Mesenchymal stem cell (in vitro differentiated cells and primary cell): ENCODE results near the gene GATD1.

Experiments used
- DNase-seq: peaks from one replicate; pipeline ENCODE4 v3.0.0-alpha.2; 2013
- H2AFZ ChIP-seq: one replicate; pipeline ENCODE4 v1.6.1; 2013; ENCODE audit warnings: low read depth, mild to moderate bottlenecking, control low read depth, inconsistent platforms, low read length, moderate library complexity
- H2AK5ac ChIP-seq: 2 replicates; pipeline ENCODE4 v1.6.1; 2013; ENCODE audit warnings: low read length, moderate library complexity, mild to moderate bottlenecking, inconsistent platforms; ENCODE audit not compliant: severe bottlenecking
- H2BK120ac ChIP-seq: one replicate; pipeline ENCODE4 v1.6.1; 2013; ENCODE audit warnings: low read depth, mild to moderate bottlenecking, inconsistent platforms, low read length, moderate library complexity
- H2BK12ac ChIP-seq, 2 experiments: one replicate each; pipeline ENCODE4 v1.6.1; 2013; ENCODE audit warnings: inconsistent platforms in 2 of 2, low read length in 2 of 2, mild to moderate bottlenecking in 2 of 2, moderate library complexity in 2 of 2, control low read depth in 1 of 2
- H2BK15ac ChIP-seq: one replicate; pipeline ENCODE4 v1.6.1; 2013; ENCODE audit warnings: mild to moderate bottlenecking, low read depth, inconsistent platforms; ENCODE audit not compliant: poor library complexity, severe bottlenecking
- H2BK5ac ChIP-seq: 2 replicates; pipeline ENCODE4 v1.6.1; 2013; ENCODE audit warnings: low read depth, mild to moderate bottlenecking, low read length, control low read depth, inconsistent platforms; ENCODE audit not compliant: poor library complexity, severe bottlenecking
- H3K14ac ChIP-seq, 2 experiments: one replicate each; pipeline ENCODE4 v1.6.1; 2013; ENCODE audit warnings: inconsistent platforms in 2 of 2, low read length in 2 of 2, control low read depth in 1 of 2, mild to moderate bottlenecking in 1 of 2, moderate library complexity in 1 of 2
- H3K18ac ChIP-seq, 2 experiments: one replicate each; pipeline ENCODE4 v1.6.1; 2013; ENCODE audit warnings: inconsistent platforms in 2 of 2, low read length in 2 of 2, control low read depth in 1 of 2, low read depth in 1 of 2, mild to moderate bottlenecking in 1 of 2
- H3K23ac ChIP-seq, 2 experiments: one replicate each; pipeline ENCODE4 v1.6.1; 2013; ENCODE audit warnings: inconsistent platforms in 2 of 2, low read length in 2 of 2, mild to moderate bottlenecking in 2 of 2, moderate library complexity in 2 of 2, control low read depth in 1 of 2
- H3K27ac ChIP-seq: 2 replicates; pipeline ENCODE4 v1.5.1; 2013; ENCODE audit warnings: mild to moderate bottlenecking, moderate library complexity, low read length, control low read depth, inconsistent platforms; ENCODE audit not compliant: poor library complexity, severe bottlenecking
- H3K27me3 ChIP-seq, 2 experiments: 2 replicates each; pipeline versions ENCODE4 v1.6.1 to v1.7.0; 2013; ENCODE audit warnings: low read length in 2 of 2, mild to moderate bottlenecking in 2 of 2, moderate library complexity in 2 of 2, control low read depth in 1 of 2, inconsistent platforms in 1 of 2; ENCODE audit not compliant: control insufficient read depth in 1 of 2, insufficient read depth in 1 of 2
- H3K36me3 ChIP-seq, 2 experiments: 2 replicates each; pipeline versions ENCODE4 v1.6.1 to v1.7.0; 2013; ENCODE audit warnings: low read length in 2 of 2, control low read depth in 1 of 2, inconsistent platforms in 1 of 2, low read depth in 1 of 2, mild to moderate bottlenecking in 1 of 2; ENCODE audit not compliant: insufficient read depth in 2 of 2, control insufficient read depth in 1 of 2
- H3K4ac ChIP-seq, 2 experiments: one replicate each; pipeline ENCODE4 v1.6.1; 2013; ENCODE audit warnings: inconsistent platforms in 2 of 2, low read length in 2 of 2, mild to moderate bottlenecking in 2 of 2, moderate library complexity in 2 of 2, control low read depth in 1 of 2, low read depth in 1 of 2
- H3K4me1 ChIP-seq: 2 replicates; pipeline ENCODE4 v1.6.1; 2013; ENCODE audit warnings: low read depth, low read length, control low read depth; ENCODE audit not compliant: control insufficient read depth, insufficient read depth
- H3K4me2 ChIP-seq: 2 replicates; pipeline ENCODE4 v1.6.1; 2013; ENCODE audit warnings: low read length, mild to moderate bottlenecking, inconsistent platforms; ENCODE audit not compliant: poor library complexity, severe bottlenecking
- H3K4me3 ChIP-seq, 2 experiments: 2 replicates each; pipeline versions ENCODE4 v1.5.1 to v1.7.0; 2013; ENCODE audit warnings: low read length in 2 of 2, mild to moderate bottlenecking in 2 of 2, control low read depth in 1 of 2, low read depth in 1 of 2; ENCODE audit not compliant: insufficient read depth in 1 of 2
- H3K79me1 ChIP-seq: replicated peaks from 2 replicates; pipeline ENCODE4 v1.6.1; 2013; ENCODE audit warnings: mild to moderate bottlenecking, control low read depth, low read length, inconsistent platforms; ENCODE audit not compliant: poor library complexity, severe bottlenecking
- H3K9ac ChIP-seq: 2 replicates; pipeline ENCODE4 v1.7.0; 2013; ENCODE audit warnings: mild to moderate bottlenecking, low read length, moderate library complexity
- H3K9me3 ChIP-seq: 2 replicates; pipeline ENCODE4 v1.7.0; 2013; ENCODE audit warnings: mild to moderate bottlenecking, low read length; ENCODE audit not compliant: control insufficient read depth
- H4K8ac ChIP-seq: one replicate; pipeline ENCODE4 v1.6.1; 2013; ENCODE audit warnings: inconsistent platforms, mild to moderate bottlenecking, low read length, moderate library complexity
- H4K91ac ChIP-seq: one replicate; pipeline ENCODE4 v1.6.1; 2013; ENCODE audit warnings: mild to moderate bottlenecking, low read length, inconsistent platforms
- WGBS: methylation state at CpG from one replicate; pipeline ENCODE4 v1.1.7; 2013; ENCODE audit warnings: mixed read lengths; 5-methylcytosine and 5-hydroxymethylcytosine counted together

GATD1 gene

DNA sequence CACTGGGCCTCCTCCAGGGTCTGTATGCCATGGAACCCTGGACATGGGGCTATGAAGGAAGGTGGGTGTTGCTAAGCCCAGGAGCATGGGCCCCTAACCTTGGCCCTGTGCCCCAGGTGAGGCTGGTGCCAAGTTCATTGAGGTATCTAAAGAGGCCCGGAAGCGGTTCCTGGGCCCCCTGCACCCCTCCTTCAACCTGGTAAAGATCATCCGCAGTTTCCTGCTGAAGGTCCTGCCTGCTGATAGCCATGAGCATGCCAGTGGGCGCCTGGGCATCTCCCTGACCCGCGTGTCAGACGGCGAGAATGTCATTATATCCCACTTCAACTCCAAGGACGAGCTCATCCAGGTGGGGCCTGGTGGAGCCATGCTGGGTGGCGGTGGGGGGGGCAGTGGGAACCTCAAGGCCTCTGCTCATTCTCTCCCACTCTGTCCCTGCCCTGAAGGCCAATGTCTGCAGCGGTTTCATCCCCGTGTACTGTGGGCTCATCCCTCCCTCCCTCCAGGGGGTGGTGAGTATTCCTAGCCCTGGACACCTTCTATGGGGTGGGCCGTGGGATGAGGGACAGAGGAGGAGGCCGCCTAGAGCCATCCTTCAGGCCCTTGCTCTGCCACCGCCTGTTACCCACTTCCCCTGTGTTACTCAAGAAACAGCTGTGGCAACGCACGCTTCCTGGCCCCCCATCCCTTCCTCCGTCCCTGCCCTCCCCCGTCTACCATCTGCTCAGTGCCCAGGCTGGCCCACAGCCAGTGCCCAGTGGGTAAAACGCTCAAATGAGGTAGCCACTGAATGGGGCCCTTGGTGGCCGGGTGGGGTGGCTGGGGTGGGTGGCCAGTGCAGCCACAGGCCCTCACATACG lies 44.5 kb upstream of the GATD1 start:
- no peak for DNase-seq
- H3K4me1 ChIP-seq, result peaks cover 46% of the 10 kb centered on the region
- peak overlapping the region in 1 of 2 experiments; percentile 93 for H3K4me3 ChIP-seq
- no peak overlapping the region for H2BK120ac ChIP-seq
- H4K8ac ChIP-seq, result no peak overlapping the region
- WGBS, result 93% methylated on average over 15 of the region's 22 CpGs
- no peak overlapping the region for H3K4me2 ChIP-seq
- peaks cover 0 to 2% of the 10 kb centered on the region in 2 experiments for H3K27me3 ChIP-seq
- peaks cover 20% of the 10 kb centered on the region for H3K79me1 ChIP-seq
- no peak overlapping the region for H2BK15ac ChIP-seq
- no peaks in the 10 kb centered on the region for H3K9me3 ChIP-seq
- H2BK5ac ChIP-seq, result no peak overlapping the region
- H2BK12ac ChIP-seq, result no peak overlapping the region
- peak overlapping the region; percentile 97 for H3K9ac ChIP-seq
- H4K91ac ChIP-seq, result no peak overlapping the region
- no peak overlapping the region for H3K14ac ChIP-seq
- no peak overlapping the region for H3K4ac ChIP-seq
- no peak overlapping the region for H3K18ac ChIP-seq
- no peak overlapping the region for H2AFZ ChIP-seq
- no peak overlapping the region for H3K23ac ChIP-seq
- no peak overlapping the region for H2AK5ac ChIP-seq
- H3K27ac ChIP-seq, result no peak overlapping the region
- peaks cover 25 to 48% of the 10 kb centered on the region in 2 experiments for H3K36me3 ChIP-seq

- Histone ChIP-seq H2BK5ac (no peak overlapping the region), H4K91ac (no peak overlapping the region), H3K23ac (no peak overlapping the region), H3K4me1 (peaks cover 41% of the 10 kb centered on the region), H2BK12ac (no peak overlapping the region), H2BK120ac (no peak overlapping the region), H2BK15ac (no peak overlapping the region), H4K8ac (no peak overlapping the region), H3K4me3 (peak overlapping the region; percentile 93), H3K36me3 (peaks cover 25 to 52% of the 10 kb centered on the region in 2 experiments), H3K18ac (no peak overlapping the region), H3K27ac (no peak overlapping the region), H2AK5ac (no peak overlapping the region), H3K79me1 (peaks cover 20% of the 10 kb centered on the region), H3K4ac (no peak overlapping the region), H3K27me3 (no peaks in the 10 kb centered on the region), H3K9ac (peak overlapping the region; percentile 97), H3K14ac (no peak overlapping the region), H2AFZ (no peak overlapping the region), H3K4me2 (peak overlapping the region; percentile 55), H3K9me3 (no peaks in the 10 kb centered on the region)
- WGBS, result 88% methylated on average over 11 of the region's 11 CpGs
- DNase-seq, result peak; percentile 71
Measured at GRCh38 chr11:820655-821511, 43.6 kb upstream of the GATD1 start.

DNA sequence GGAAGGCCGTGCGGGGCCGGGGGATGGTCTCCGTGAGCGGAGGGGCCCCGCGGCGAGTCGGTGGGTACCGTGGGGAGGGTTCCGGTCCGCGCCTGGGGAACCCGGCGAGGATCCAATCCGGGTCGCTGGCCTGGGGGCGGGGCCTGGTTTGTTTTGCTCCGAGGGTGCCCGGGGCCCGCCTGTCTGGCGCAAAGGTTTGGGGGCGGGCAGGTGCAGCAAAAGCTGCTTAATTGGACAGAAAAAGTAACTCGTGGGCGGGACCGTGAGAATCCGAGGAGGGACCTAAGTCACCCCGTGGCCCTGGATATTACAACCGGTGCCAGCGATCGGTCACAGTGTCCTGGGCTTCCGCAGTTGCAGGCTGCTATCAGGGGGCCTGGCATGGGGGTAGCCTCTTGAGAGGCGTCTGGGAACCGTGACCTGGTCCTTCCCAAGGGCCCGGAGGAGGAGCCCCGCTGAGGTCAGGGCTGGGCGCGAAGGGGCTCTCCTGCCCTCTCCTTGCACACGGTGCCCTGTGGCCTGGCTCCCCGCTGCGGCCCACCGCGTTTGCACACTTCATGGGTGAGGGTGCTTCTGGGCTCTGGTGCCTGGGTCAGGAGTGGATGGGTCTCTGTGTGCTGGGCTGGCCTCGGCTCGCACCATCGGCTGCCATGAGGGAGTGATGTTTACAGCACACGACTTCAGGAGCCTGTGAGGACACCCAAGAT lies 42.8 kb upstream of the GATD1 start:
- H3K27ac ChIP-seq, result no peak overlapping the region
- H3K18ac ChIP-seq, result peak overlapping the region in 1 of 2 experiments; percentile 86
- H2BK15ac ChIP-seq, result no peak overlapping the region
- H4K91ac ChIP-seq, result no peak overlapping the region
- no peaks in the 10 kb centered on the region for H3K27me3 ChIP-seq
- peaks cover 20% of the 10 kb centered on the region for H3K79me1 ChIP-seq
- peak overlapping the region; percentile 53 for H4K8ac ChIP-seq
- no peak overlapping the region for H2AFZ ChIP-seq
- H2AK5ac ChIP-seq, result no peak overlapping the region
- H2BK5ac ChIP-seq, result no peak overlapping the region
- no peak overlapping the region for H2BK12ac ChIP-seq
- peak overlapping the region; percentile 55 for H3K4me2 ChIP-seq
- H3K9ac ChIP-seq, result peak overlapping the region; percentile 97
- H3K4ac ChIP-seq, result no peak overlapping the region
- H3K36me3 ChIP-seq, result peaks cover 19 to 51% of the 10 kb centered on the region in 2 experiments
- H2BK120ac ChIP-seq, result peak overlapping the region; percentile 71
- no peak overlapping the region for H3K23ac ChIP-seq
- peak overlapping the region; percentile 93 for H3K4me3 ChIP-seq
- H3K14ac ChIP-seq, result peak overlapping the region in 1 of 2 experiments; percentile 63
- DNase-seq, result peak; percentile 80
- H3K9me3 ChIP-seq, result no peaks in the 10 kb centered on the region
- H3K4me1 ChIP-seq, result peaks cover 37% of the 10 kb centered on the region
- 12% methylated on average over 46 of the region's 47 CpGs for WGBS
